DOHH2 (cell line): Measurements from ENCODE around the gene GNL3.

ENCODE experiments used
- EZH2phosphoT487 ChIP-seq: fragments of 200-600 bp; sonication (generic); IDR thresholded peaks from 2 replicates; pipeline ENCODE4 v1.6.1; 2017; ENCODE audit warnings: borderline replicate concordance, mild to moderate bottlenecking, antibody characterized with exemption, low read length, moderate library complexity, mixed read lengths
- TF ChIP-seq, protein P1 (sequence below): fragments of 200-600 bp; sonication (generic); IDR thresholded peaks from one replicate; pipeline ENCODE4 v1.5.1; 2014; ENCODE audit warnings: antibody characterized with exemption, mild to moderate bottlenecking, low read depth, low read length; ENCODE audit not compliant: poor library complexity, severe bottlenecking

DNA sequence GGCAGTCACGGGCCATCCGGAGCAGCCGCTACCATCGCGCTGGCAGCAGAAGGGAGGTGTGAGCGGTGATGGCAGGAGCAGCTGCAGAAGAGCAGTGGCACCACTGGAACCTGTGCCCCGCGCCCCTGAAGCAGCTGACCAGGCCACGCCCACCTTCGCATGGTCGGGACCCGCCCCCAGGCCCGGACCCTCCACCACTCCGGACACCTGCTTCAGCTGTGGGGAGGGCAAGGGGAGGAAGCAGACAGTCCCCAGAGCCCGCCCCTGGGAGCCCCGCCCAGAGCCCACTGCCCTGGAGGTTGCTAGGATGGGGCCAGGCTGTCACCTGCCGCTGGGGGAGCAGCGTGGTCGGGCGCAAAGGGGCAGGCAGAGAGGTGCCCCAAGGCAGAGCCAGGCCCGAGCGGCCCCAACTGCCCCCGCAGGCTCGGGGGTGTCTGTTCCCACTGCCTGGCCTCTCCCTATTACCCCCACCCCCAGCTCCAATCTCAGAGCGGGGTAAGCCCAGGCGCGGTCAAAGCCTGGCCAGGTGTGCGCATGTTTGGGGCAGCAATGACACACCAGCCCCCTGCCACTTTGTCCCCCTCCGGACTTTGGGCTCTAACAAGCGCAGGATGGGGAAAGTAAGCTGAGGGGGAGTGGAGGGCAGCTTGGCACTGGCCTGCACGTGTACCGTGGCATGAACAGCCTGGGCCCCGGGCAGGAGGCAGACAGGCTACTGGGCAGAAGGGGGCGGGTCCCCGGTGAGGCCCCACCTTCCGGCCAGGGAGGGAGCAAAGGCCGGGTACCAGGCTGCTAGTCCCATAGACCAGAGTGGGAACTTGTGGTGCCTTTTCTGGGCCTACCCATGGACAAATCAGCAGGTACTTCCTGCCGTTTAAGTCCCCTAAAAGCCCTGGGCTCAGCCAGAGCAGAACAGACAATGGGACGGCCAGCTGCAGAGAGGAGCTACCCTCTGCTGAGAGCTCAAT lies 28.8 kb downstream of the GNL3 start:
- TF ChIP-seq, protein P1, sequence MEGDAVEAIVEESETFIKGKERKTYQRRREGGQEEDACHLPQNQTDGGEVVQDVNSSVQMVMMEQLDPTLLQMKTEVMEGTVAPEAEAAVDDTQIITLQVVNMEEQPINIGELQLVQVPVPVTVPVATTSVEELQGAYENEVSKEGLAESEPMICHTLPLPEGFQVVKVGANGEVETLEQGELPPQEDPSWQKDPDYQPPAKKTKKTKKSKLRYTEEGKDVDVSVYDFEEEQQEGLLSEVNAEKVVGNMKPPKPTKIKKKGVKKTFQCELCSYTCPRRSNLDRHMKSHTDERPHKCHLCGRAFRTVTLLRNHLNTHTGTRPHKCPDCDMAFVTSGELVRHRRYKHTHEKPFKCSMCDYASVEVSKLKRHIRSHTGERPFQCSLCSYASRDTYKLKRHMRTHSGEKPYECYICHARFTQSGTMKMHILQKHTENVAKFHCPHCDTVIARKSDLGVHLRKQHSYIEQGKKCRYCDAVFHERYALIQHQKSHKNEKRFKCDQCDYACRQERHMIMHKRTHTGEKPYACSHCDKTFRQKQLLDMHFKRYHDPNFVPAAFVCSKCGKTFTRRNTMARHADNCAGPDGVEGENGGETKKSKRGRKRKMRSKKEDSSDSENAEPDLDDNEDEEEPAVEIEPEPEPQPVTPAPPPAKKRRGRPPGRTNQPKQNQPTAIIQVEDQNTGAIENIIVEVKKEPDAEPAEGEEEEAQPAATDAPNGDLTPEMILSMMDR, result no peak
- TF ChIP-seq EZH2phosphoT487, result no peak
